Measurements from ENCODE around the gene SH2D2A. TPM values are rescaled to one million over a fixed set of nuclear protein-coding genes. Genes with fewer than 3 reads are reported as not detected.

The SH2D2A gene
- total RNA-seq, result not detected in 3 replicates
- long read RNA-seq, result 0 reads

- H3K4me3 Mint-ChIP-seq (ENCODE audit: unreplicated experiment), result no peak within 1 kb of the TSS
- H3K9me3 Mint-ChIP-seq (ENCODE audit: low read depth), result peaks cover 5% of the 10 kb centered on the region
- H3K27ac Mint-ChIP-seq (ENCODE audit: unreplicated experiment), result no peak within 1 kb of the TSS
- DNase-seq (ENCODE audit: low spot score), result no peak
- no peaks in the 10 kb centered on the region for H3K36me3 Mint-ChIP-seq (ENCODE audit: low read depth)
- TF ChIP-seq CTCF (IDR thresholded peaks at IDR 0.05), result no peak
- peaks cover 21% of the 10 kb centered on the region for H3K4me1 Mint-ChIP-seq (ENCODE audit: low read depth)
- peaks cover 19% of the 10 kb centered on the region for H3K27me3 Mint-ChIP-seq (ENCODE audit: low read depth)
These were observed at the start of gene SH2D2A for GRCh38 chr1:156816561-156817328. Gene SH2D2A (minus strand): TSS chr1:156816848. CDS start chr1:156816708, 140 bp downstream.

GRCh38 chr1:156865865-156866248 is 49.2 kb upstream of the SH2D2A start:
- no peak for DNase-seq (ENCODE audit: low spot score)
- no peak for TF ChIP-seq CTCF (IDR thresholded peaks at IDR 0.05)
- Mint-ChIP-seq H3K9me3 (ENCODE audit: low read depth) (no peaks in the 10 kb centered on the region), H3K36me3 (ENCODE audit: low read depth) (no peaks in the 10 kb centered on the region), H3K27ac (ENCODE audit: unreplicated experiment) (no peak overlapping the region), H3K27me3 (ENCODE audit: low read depth) (peaks cover 38% of the 10 kb centered on the region), H3K4me1 (ENCODE audit: low read depth) (peaks cover 7% of the 10 kb centered on the region), H3K4me3 (ENCODE audit: unreplicated experiment) (no peak overlapping the region)

- TF ChIP-seq CTCF (IDR thresholded peaks at IDR 0.05), result no peak
- Mint-ChIP-seq H3K27me3 (ENCODE audit: low read depth) (peaks cover 40% of the 10 kb centered on the region), H3K4me3 (ENCODE audit: unreplicated experiment) (no peak overlapping the region), H3K36me3 (ENCODE audit: low read depth) (no peaks in the 10 kb centered on the region), H3K4me1 (ENCODE audit: low read depth) (peaks cover 4% of the 10 kb centered on the region), H3K27ac (ENCODE audit: unreplicated experiment) (no peak overlapping the region), H3K9me3 (ENCODE audit: low read depth) (no peaks in the 10 kb centered on the region)
- no peak for DNase-seq (ENCODE audit: low spot score)
These were observed 48.6 kb upstream of the SH2D2A start for GRCh38 chr1:156865258-156865657.

- Mint-ChIP-seq H3K4me1 (ENCODE audit: low read depth) (peaks cover 6% of the 10 kb centered on the region), H3K36me3 (ENCODE audit: low read depth) (no peaks in the 10 kb centered on the region), H3K4me3 (ENCODE audit: unreplicated experiment) (no peak overlapping the region), H3K27me3 (ENCODE audit: low read depth) (peaks cover 42% of the 10 kb centered on the region), H3K27ac (ENCODE audit: unreplicated experiment) (no peak overlapping the region), H3K9me3 (ENCODE audit: low read depth) (no peaks in the 10 kb centered on the region)
- DNase-seq (ENCODE audit: low spot score), result no peak
- TF ChIP-seq CTCF (IDR thresholded peaks at IDR 0.05), result no peak
These were observed 48.1 kb upstream of the SH2D2A start for GRCh38 chr1:156864796-156865195.

GRCh38 chr1:156863631-156864030 is 47.0 kb upstream of the SH2D2A start:
- no peaks in the 10 kb centered on the region for H3K9me3 Mint-ChIP-seq (ENCODE audit: low read depth)
- DNase-seq (ENCODE audit: low spot score), result no peak
- peaks cover 14% of the 10 kb centered on the region for H3K4me1 Mint-ChIP-seq (ENCODE audit: low read depth)
- H3K27ac Mint-ChIP-seq (ENCODE audit: unreplicated experiment), result no peak overlapping the region
- H3K36me3 Mint-ChIP-seq (ENCODE audit: low read depth), result no peaks in the 10 kb centered on the region
- H3K27me3 Mint-ChIP-seq (ENCODE audit: low read depth), result peaks cover 43% of the 10 kb centered on the region
- TF ChIP-seq CTCF (IDR thresholded peaks at IDR 0.05), result no peak
- H3K4me3 Mint-ChIP-seq (ENCODE audit: unreplicated experiment), result no peak overlapping the region
